IMR-90 (cell line): ENCODE data around the gene CTDSP2.

ENCODE experiments used
- BHLHE40 ChIP-seq: fragments of 150-350 bp; IDR thresholded peaks from 2 replicates; pipeline ENCODE4 v1.6.1; 2016; ENCODE audit warnings: mild to moderate bottlenecking, low read depth, low read length
- CEBPB ChIP-seq: IDR thresholded peaks from 2 replicates; pipeline ENCODE4 v1.6.1; 2012; ENCODE audit warnings: low read depth, low read length, improper control_type of control experiment
- CHD1 ChIP-seq: IDR thresholded peaks from 2 replicates; pipeline ENCODE4 v1.6.1; 2012; ENCODE audit warnings: low read depth, low read length, improper control_type of control experiment
- CTCF ChIP-seq: conservative IDR thresholded peaks from 2 replicates; pipeline ENCODE4 v1.5.1; 2012; ENCODE audit warnings: mild to moderate bottlenecking, low read depth, low read length, improper control_type of control experiment
- MAFK ChIP-seq: IDR thresholded peaks from 2 replicates; pipeline ENCODE4 v1.6.1; 2012; ENCODE audit warnings: low read depth, low read length, improper control_type of control experiment
- POLR2A ChIP-seq: IDR thresholded peaks from 2 replicates; pipeline ENCODE4 v1.6.1; 2012; ENCODE audit warnings: mild to moderate bottlenecking, low read depth, low read length
- RCOR1 ChIP-seq: IDR thresholded peaks from 2 replicates; pipeline ENCODE4 v1.6.1; 2012; ENCODE audit warnings: mild to moderate bottlenecking, low read length, improper control_type of control experiment; ENCODE audit not compliant: insufficient replicate concordance
- RFX5 ChIP-seq: IDR thresholded peaks from 2 replicates; pipeline ENCODE4 v1.8.0; 2012; ENCODE audit warnings: low read depth, mild to moderate bottlenecking, low read length, moderate library complexity

- TF ChIP-seq CHD1: no peak
- TF ChIP-seq CTCF: no peak
- TF ChIP-seq POLR2A: no peak
- TF ChIP-seq BHLHE40: no peak
- TF ChIP-seq CEBPB: no peak
- TF ChIP-seq RCOR1: no peak
- no peak for TF ChIP-seq RFX5
- no peak for TF ChIP-seq MAFK
These were observed 19.6 kb downstream of the CTDSP2 start for GRCh38 chr12:57826966-57827365.
